Coronary artery (tissue), 2 donors: ENCODE measurements around the gene RAMP3.

Experiments
- DNase-seq: peaks from one replicate; pipeline ENCODE4 v3.0.0-alpha.2; 2017; ENCODE audit warnings: low spot score
- H3K27ac ChIP-seq, 2 donors: fragments of 200-600 bp; sonication (generic); one replicate each; pipeline ENCODE4 v1.5.1; 2016 to 2019
- H3K4me3 ChIP-seq: fragments of 200-600 bp; sonication (generic); 2 replicates; pipeline ENCODE4 v1.5.1; 2016; ENCODE audit warnings: mild to moderate bottlenecking, moderate library complexity
- CTCF ChIP-seq: fragments of 200-600 bp; sonication (generic); IDR thresholded peaks from one replicate; pipeline ENCODE4 v1.5.1; 2019; ENCODE audit warnings: antibody characterized with exemption

Gene RAMP3

GRCh38 chr7:45125193-45125904 is 32.2 kb upstream of the RAMP3 start:
- no peak overlapping the region for H3K4me3 ChIP-seq
- TF ChIP-seq CTCF = no peak
- H3K27ac ChIP-seq = no peak overlapping the region
- DNase-seq = no peak

- no peak overlapping the region for H3K4me3 ChIP-seq
- H3K27ac ChIP-seq = no peak overlapping the region
- no peak for TF ChIP-seq CTCF
- DNase-seq = no peak
These were observed 31.4 kb upstream of the RAMP3 start for GRCh38 chr7:45126201-45126600.

GRCh38 chr7:45126920-45127319 is 30.7 kb upstream of the RAMP3 start:
- no peak overlapping the region for H3K4me3 ChIP-seq

GRCh38 chr7:45129181-45129800 is 28.3 kb upstream of the RAMP3 start:
- no peak for TF ChIP-seq CTCF
- no peak for DNase-seq
- Histone ChIP-seq H3K4me3 (no peak overlapping the region), H3K27ac (no peak overlapping the region)

More at GRCh38 chr7:45126920-45127319, 30.7 kb upstream of the RAMP3 start:
- no peak for DNase-seq
- no peak for TF ChIP-seq CTCF
- H3K27ac ChIP-seq = no peak overlapping the region

GRCh38 chr7:45129906-45130305 is 27.7 kb upstream of the RAMP3 start:
- H3K27ac ChIP-seq = no peak overlapping the region
- TF ChIP-seq CTCF = no peak
- no peak for DNase-seq
- H3K4me3 ChIP-seq = no peak overlapping the region

GRCh38 chr7:45130910-45131309 is 26.7 kb upstream of the RAMP3 start:
- H3K27ac ChIP-seq = no peak overlapping the region

More at GRCh38 chr7:45130910-45131309, 26.7 kb upstream of the RAMP3 start:
- no peak for DNase-seq
- H3K4me3 ChIP-seq = no peak overlapping the region
- no peak for TF ChIP-seq CTCF
